NB4 (cell line): ENCODE results near the gene ENDOV.

Experiments
- TF ChIP-seq, protein P1 (sequence below): IDR thresholded peaks from one replicate; pipeline ENCODE4 v1.5.1; 2012; ENCODE audit warnings: low read depth, low read length
- TF ChIP-seq, protein P2 (sequence below): IDR thresholded peaks from 2 replicates; pipeline ENCODE4 v1.6.1; 2011; ENCODE audit warnings: low read depth, low read length

DNA sequence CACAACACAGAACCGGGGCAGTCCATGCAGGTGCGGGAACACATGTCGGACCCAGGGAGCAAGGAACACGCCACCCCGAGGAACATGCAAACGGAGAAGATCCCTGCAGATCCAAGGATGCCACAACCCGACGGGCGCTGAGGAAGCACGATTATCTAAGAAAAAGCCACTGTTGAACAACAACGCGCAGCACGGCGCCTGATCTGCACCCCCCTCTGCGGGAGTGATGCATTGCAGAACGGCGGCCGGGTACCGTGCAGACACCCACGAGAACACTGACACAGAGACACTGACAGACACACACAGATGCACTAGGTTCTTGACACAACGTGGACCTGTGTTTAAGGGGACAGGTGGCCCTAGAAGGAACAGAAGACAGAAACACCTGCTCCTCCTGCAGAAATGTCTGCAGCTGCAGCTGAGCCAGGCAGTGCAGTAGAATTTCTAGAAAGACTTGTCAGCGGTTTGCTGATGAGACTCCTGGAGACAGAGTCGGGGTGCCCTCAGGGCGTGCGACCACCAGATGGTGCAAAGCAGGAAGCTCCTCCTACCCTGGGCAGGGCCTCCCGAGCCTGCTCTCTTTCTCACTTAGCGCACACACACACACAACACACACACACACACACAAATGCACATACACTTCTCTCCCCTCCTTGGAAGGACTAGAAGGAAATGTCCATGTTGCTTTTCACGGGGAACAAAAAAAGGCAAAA is 54.0 kb downstream of the ENDOV start:
- TF ChIP-seq, protein P1, sequence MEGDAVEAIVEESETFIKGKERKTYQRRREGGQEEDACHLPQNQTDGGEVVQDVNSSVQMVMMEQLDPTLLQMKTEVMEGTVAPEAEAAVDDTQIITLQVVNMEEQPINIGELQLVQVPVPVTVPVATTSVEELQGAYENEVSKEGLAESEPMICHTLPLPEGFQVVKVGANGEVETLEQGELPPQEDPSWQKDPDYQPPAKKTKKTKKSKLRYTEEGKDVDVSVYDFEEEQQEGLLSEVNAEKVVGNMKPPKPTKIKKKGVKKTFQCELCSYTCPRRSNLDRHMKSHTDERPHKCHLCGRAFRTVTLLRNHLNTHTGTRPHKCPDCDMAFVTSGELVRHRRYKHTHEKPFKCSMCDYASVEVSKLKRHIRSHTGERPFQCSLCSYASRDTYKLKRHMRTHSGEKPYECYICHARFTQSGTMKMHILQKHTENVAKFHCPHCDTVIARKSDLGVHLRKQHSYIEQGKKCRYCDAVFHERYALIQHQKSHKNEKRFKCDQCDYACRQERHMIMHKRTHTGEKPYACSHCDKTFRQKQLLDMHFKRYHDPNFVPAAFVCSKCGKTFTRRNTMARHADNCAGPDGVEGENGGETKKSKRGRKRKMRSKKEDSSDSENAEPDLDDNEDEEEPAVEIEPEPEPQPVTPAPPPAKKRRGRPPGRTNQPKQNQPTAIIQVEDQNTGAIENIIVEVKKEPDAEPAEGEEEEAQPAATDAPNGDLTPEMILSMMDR = no peak
- TF ChIP-seq, protein P2, sequence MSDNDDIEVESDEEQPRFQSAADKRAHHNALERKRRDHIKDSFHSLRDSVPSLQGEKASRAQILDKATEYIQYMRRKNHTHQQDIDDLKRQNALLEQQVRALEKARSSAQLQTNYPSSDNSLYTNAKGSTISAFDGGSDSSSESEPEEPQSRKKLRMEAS = no peak
